ENCODE results near the gene PDGFRA. TPM values are rescaled to one million over a fixed set of nuclear protein-coding genes. Genes with fewer than 3 reads are reported as not detected.

The PDGFRA gene
- total RNA-seq, 1 experiment from 2014 or later: 0.25 TPM

DNA sequence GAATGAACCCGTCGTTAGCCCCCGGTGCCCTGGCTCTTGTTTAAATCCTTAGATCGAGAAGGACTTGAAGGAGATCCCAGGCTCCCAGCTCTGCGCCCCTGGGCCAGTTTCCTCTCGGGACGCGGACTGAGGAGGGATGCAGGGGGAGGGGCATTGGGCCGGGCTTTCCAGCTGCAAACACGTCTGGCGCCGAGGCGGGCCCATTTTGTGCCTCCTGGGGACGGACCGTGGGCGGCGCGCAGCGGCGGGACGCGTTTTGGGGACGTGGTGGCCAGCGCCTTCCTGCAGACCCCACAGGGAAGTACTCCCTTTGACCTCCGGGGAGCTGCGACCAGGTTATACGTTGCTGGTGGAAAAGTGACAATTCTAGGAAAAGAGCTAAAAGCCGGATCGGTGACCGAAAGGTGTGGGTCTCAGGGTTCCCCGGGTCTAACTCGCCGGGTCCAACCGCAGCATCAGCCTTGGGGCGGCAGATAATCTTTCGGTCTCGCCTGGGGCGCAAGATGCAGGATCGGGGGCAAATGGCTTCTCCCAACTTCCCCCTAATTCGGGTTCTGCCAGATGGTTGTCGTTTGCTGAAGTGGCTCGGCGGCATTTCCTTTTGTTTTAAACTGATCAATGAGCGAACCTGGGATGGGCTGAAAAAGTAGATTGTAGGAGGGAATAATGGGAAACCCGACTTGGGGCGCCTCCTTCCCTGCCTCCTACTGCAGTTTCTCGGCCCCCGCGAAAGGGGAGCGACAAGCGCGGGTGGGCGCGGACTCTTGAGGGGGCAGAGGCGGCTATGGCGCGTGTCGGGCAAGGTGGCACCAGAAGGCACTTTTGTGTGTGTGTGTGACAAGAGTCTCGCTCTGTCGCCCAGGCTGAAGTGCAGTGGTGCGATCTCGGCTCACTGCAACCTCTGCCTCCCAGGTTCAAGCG, 2.9 kb downstream of the PDGFRA start:
- ChIA-PET CTCF (interaction anchor here (0.6 to 3.7 kb wide), 7 partner anchors 302 to 1246 kb away, joined by 3 to 49 read pairs (median 7); no protein-coding TSS in a partner anchor), RAD21 (ENCODE audit: low non-redundant PET in 1 of 2, low total read pairs in 2 of 2, uncharacterized antibody in 2 of 2, unreplicated experiment in 2 of 2) (interaction anchor here in 1 of 2 experiments (1.1 kb wide), 1 partner anchor 323 kb away, joined by 3 read pairs; no protein-coding TSS in a partner anchor), POLR2A (no interaction called here)
- Histone ChIP-seq H3K4me2 (ENCODE audit: low read length) (no peak overlapping the region), H3K9me2 (ENCODE audit: insufficient read depth) (no peaks in the 10 kb centered on the region), H3K9me3 (ENCODE audit: control insufficient read depth in 1 of 2, insufficient read depth in 1 of 2, low read depth in 1 of 2, low read length in 2 of 2) (no peaks in the 10 kb centered on the region), H3K27ac (ENCODE audit: low read depth, low read length) (no peak overlapping the region), H2AFZ (ENCODE audit: low read depth, low read length, poor library complexity, severe bottlenecking) (no peak overlapping the region), H3K79me2 (ENCODE audit: insufficient read depth, low read length) (no peaks in the 10 kb centered on the region), H3K9ac (ENCODE audit: low read length) (no peak overlapping the region), H4K20me1 (ENCODE audit: insufficient read depth) (no peaks in the 10 kb centered on the region), H3K4me1 (ENCODE audit: control insufficient read depth in 1 of 2, insufficient read depth in 2 of 2, low read length in 2 of 2) (peaks cover 0 to 27% of the 10 kb centered on the region in 2 experiments; a peak in 3 of 4 replicates), H3K4me3 (replicated peaks in 1 of 2; ENCODE audit: low read depth in 1 of 2, low read length in 2 of 2) (no peak overlapping the region), H3K27me3 (ENCODE audit: insufficient read depth, low read length) (no peaks in the 10 kb centered on the region), H3K36me3 (ENCODE audit: control insufficient read depth in 1 of 2, insufficient read depth in 2 of 2, low read length in 2 of 2) (no peaks in the 10 kb centered on the region)
- TF ChIP-seq SRF (IDR thresholded peaks at IDR 0.05; ENCODE audit: low read depth) (no peak), POLR2A (IDR thresholded peaks at IDR 0.05; ENCODE audit: borderline replicate concordance, extremely low read depth, insufficient read depth, insufficient read length) (no peak), CEBPB (IDR thresholded peaks at IDR 0.05; ENCODE audit: low read depth) (no peak), YY1 (IDR thresholded peaks at IDR 0.05; ENCODE audit: extremely low read depth, insufficient replicate concordance, low read depth, low read length) (no peak), CBX3 (IDR thresholded peaks at IDR 0.05; ENCODE audit: low read depth) (no peak), TCF7L2 (IDR thresholded peaks at IDR 0.05; ENCODE audit: borderline replicate concordance, extremely low read depth, insufficient read depth, insufficient read length) (no peak), EGR1 (IDR thresholded peaks at IDR 0.05; ENCODE audit: low read depth) (no peak), POLR2AphosphoS5 (IDR thresholded peaks at IDR 0.05; ENCODE audit: low read depth, low read length) (no peak), SP1 (IDR thresholded peaks at IDR 0.05; ENCODE audit: low read depth) (no peak), ELF1 (IDR thresholded peaks at IDR 0.05; ENCODE audit: borderline replicate concordance, low read depth) (no peak), JUND (IDR thresholded peaks at IDR 0.05) (no peak)
- TF ChIP-seq, protein P1, sequence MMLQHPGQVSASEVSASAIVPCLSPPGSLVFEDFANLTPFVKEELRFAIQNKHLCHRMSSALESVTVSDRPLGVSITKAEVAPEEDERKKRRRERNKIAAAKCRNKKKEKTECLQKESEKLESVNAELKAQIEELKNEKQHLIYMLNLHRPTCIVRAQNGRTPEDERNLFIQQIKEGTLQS (IDR thresholded peaks at IDR 0.05): no peak
- TF ChIP-seq, protein P2, sequence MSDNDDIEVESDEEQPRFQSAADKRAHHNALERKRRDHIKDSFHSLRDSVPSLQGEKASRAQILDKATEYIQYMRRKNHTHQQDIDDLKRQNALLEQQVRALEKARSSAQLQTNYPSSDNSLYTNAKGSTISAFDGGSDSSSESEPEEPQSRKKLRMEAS (IDR thresholded peaks at IDR 0.05): no peak
- ATAC-seq (no peak), DNase-seq (ENCODE audit: low read depth, low spot score) (no peak)
- intact Hi-C loops (cut with micrococcal nuclease): loop anchor here (5.0 to 10.0 kb wide), 4 partner anchors 617 to 1860 kb away; no protein-coding TSS in a partner anchor
- BruUV-seq (replicated peaks): no TSS peak
